Pulmonary artery endothelial cell (primary cell): Measurements from ENCODE around the gene DDX1. TPM values are rescaled to one million over a fixed set of nuclear protein-coding genes. Genes with fewer than 3 reads are reported as not detected.

ENCODE experiments used
- DNase-seq: peaks from one replicate; pipeline ENCODE4 v3.0.0-alpha.2; 2011; ENCODE audit warnings: low read depth, low spot score
- total RNA-seq: library from RNA; depleted of rRNA; stranded (reverse); fragments of >200 nt; gene quantifications from 2 replicates; pipeline ENCODE4 v1.2.3, GENCODE V29; 2014

DDX1 gene
- total RNA-seq, 1 donor from 2014 or later: 88.5 TPM

GRCh38 chr2:15562354-15563031 is 29.2 kb upstream of the DDX1 start:
- no peak for DNase-seq

GRCh38 chr2:15563227-15564100 is 28.2 kb upstream of the DDX1 start:
- DNase-seq: no peak

- no peak for DNase-seq
Observed at GRCh38 chr2:15565392-15565791, 26.3 kb upstream of the DDX1 start.

GRCh38 chr2:15565994-15566671 is 25.5 kb upstream of the DDX1 start:
- DNase-seq: no peak

GRCh38 chr2:15566912-15567311 is 24.8 kb upstream of the DDX1 start:
- no peak for DNase-seq

GRCh38 chr2:15568874-15569273 is 22.8 kb upstream of the DDX1 start:
- no peak for DNase-seq

- DNase-seq: no peak
Observed at GRCh38 chr2:15570104-15570503, 21.6 kb upstream of the DDX1 start.

- no peak for DNase-seq
Observed at GRCh38 chr2:15571729-15572128, 19.9 kb upstream of the DDX1 start.

- DNase-seq: no peak
Observed at GRCh38 chr2:15577071-15577735, 14.5 kb upstream of the DDX1 start.

- peak; percentile 77 for DNase-seq
Observed at GRCh38 chr2:15579641-15580040, 12.0 kb upstream of the DDX1 start.

- DNase-seq: no peak
Observed at GRCh38 chr2:15580451-15580850, 11.2 kb upstream of the DDX1 start.

GRCh38 chr2:15582710-15583357 is 8.8 kb upstream of the DDX1 start:
- no peak for DNase-seq

GRCh38 chr2:15583826-15584225 is 7.8 kb upstream of the DDX1 start:
- DNase-seq: no peak

- no peak for DNase-seq
Observed at GRCh38 chr2:15584316-15584715, 7.4 kb upstream of the DDX1 start.

GRCh38 chr2:15584767-15585469 is 6.8 kb upstream of the DDX1 start:
- DNase-seq: no peak

- DNase-seq: peak; percentile 29
Observed at GRCh38 chr2:15588329-15588919, 3.2 kb upstream of the DDX1 start.

GRCh38 chr2:15591373-15591691 is 336 bp upstream of the DDX1 start:
- no peak for DNase-seq

GRCh38 chr2:15593327-15593705 is 1.6 kb downstream of the DDX1 start:
- DNase-seq: no peak

- no peak for DNase-seq
Observed at GRCh38 chr2:15594291-15595256, 2.9 kb downstream of the DDX1 start.
